K562 (cell line): ENCODE data around the gene DIP2C. TPM values are rescaled to one million over a fixed set of nuclear protein-coding genes. Genes with fewer than 3 reads are reported as not detected.

Source experiments
- ATAC-seq: fragments of 200-7000 bp; cut with Tn5 transposase; 3 replicates; pipeline ENCODE4 v1.9.1; 2020; ENCODE audit warnings: moderate library complexity
- BruUV-seq: library from RNA; stranded (reverse); fragments of 400-500 nt; replicated peaks from 2 replicates; lab custom pipeline; 2021; lab: Mats Ljungman, UMichigan
- CTCF ChIA-PET: fragments of 300-600 bp; formaldehyde crosslinking; extraction: SDS; loops from one replicate; lab custom pipeline; 2021; ENCODE audit warnings: low intra/inter-chr PET ratio; lab: Yijun Ruan, JAX
- POLR2A ChIA-PET: fragments of 300-600, 350-650 bp; sonication (Branson Sonifier 250); formaldehyde crosslinking; extraction: SDS; loops from one replicate; lab custom pipeline; 2021; ENCODE audit warnings: antibody characterized with exemption, inconsistent platforms; lab: Yijun Ruan, JAX
- DNase-seq, 4 experiments: peaks; one replicate each; pipeline versions ENCODE4 v3.0.0 to v3.0.0-alpha.2; 2011 to 2018; ENCODE audit warnings: low spot score in 3 of 4, mixed read lengths in 3 of 4; ENCODE audit errors: extremely low read depth in 1 of 4
- FAIRE-seq: peaks from 2 replicates; lab custom pipeline; 2011; peaks lifted over from hg19 to GRCh38; lab: Jason Lieb, UNC
- H2AFZ ChIP-seq: 2 replicates; pipeline ENCODE4 v1.6.0; 2011; ENCODE audit warnings: low read depth, low read length, control low read depth, inconsistent platforms
- H3K27ac ChIP-seq: fragments of 200-600 bp; 3 replicates; pipeline ENCODE4 v1.8.0; 2011; ENCODE audit warnings: low read depth, mild to moderate bottlenecking, control low read depth, inconsistent platforms, low read length, moderate library complexity, mixed read lengths; ENCODE audit errors: extremely low read depth
- H3K27me3 ChIP-seq, 2 experiments: fragments of 300-600 bp in 1 of 2; 2 replicates in 1 of 2; 3 replicates in 1 of 2; pipeline versions ENCODE4 v1.6.0 to v1.8.0; 2011; ENCODE audit warnings: inconsistent platforms in 2 of 2, low read length in 2 of 2, mild to moderate bottlenecking in 1 of 2, mixed read lengths in 1 of 2, moderate library complexity in 1 of 2; ENCODE audit not compliant: control insufficient read depth in 2 of 2, insufficient read depth in 2 of 2
- H3K36me3 ChIP-seq: fragments of 300-600 bp; 3 replicates; pipeline ENCODE4 v1.8.0; 2011; ENCODE audit warnings: mild to moderate bottlenecking, low read length, inconsistent platforms; ENCODE audit not compliant: control insufficient read depth, insufficient read depth
- H3K4me1 ChIP-seq, 2 experiments: fragments of 200-600 bp in 1 of 2; replicated peaks in 1 of 2; 2 replicates in 1 of 2; 3 replicates in 1 of 2; pipeline versions ENCODE4 v1.5.1 to v1.8.0; 2011; ENCODE audit warnings: inconsistent platforms in 2 of 2, low read length in 2 of 2, mild to moderate bottlenecking in 1 of 2, mixed read lengths in 1 of 2, moderate library complexity in 1 of 2; ENCODE audit not compliant: control insufficient read depth in 2 of 2, insufficient read depth in 2 of 2
- H3K4me2 ChIP-seq: 2 replicates; pipeline ENCODE4 v1.6.1; 2011; ENCODE audit warnings: low read length, control low read depth, inconsistent platforms, mixed read lengths; ENCODE audit not compliant: insufficient read depth
- H3K4me3 ChIP-seq: fragments of 200-600 bp; sonication (generic), shearing (Covaris generic); 2 replicates; pipeline ENCODE4 v1.5.1; 2016; ENCODE audit warnings: control low read depth, inconsistent platforms
- H3K79me2 ChIP-seq: fragments of 200-600 bp; 3 replicates; pipeline ENCODE4 v1.8.0; 2011; ENCODE audit warnings: low read length, inconsistent platforms; ENCODE audit not compliant: control insufficient read depth, insufficient read depth
- H3K9ac ChIP-seq, 2 experiments: 2 replicates each; pipeline versions ENCODE4 v1.6.0 to v1.6.1; 2011; ENCODE audit warnings: low read depth in 2 of 2, low read length in 2 of 2, control low read depth in 1 of 2, inconsistent platforms in 1 of 2, mild to moderate bottlenecking in 1 of 2, mixed read lengths in 1 of 2; ENCODE audit not compliant: insufficient read depth in 1 of 2
- H3K9me1 ChIP-seq: one replicate; pipeline ENCODE4 v1.6.0; 2011; ENCODE audit warnings: inconsistent platforms, mild to moderate bottlenecking, low read length, moderate library complexity; ENCODE audit not compliant: control insufficient read depth, insufficient read depth
- H3K9me3 ChIP-seq: replicated peaks from 2 replicates; pipeline ENCODE4 v1.5.1; 2011; ENCODE audit warnings: low read depth, low read length, inconsistent platforms; ENCODE audit not compliant: control insufficient read depth, insufficient read depth
- H4K20me1 ChIP-seq: replicated peaks from 2 replicates; pipeline ENCODE4 v1.6.1; 2011; ENCODE audit warnings: low read length, inconsistent platforms, mixed read lengths; ENCODE audit not compliant: control insufficient read depth, insufficient read depth
- ARID2 ChIP-seq: fragments of 450-650 bp; IDR thresholded peaks from 2 replicates; pipeline ENCODE4 v1.6.1; 2017; ENCODE audit warnings: antibody characterized with exemption, mild to moderate bottlenecking
- GABPB2 ChIP-seq: fragments of 250-450 bp; sonication (Bioruptor Pico); conservative IDR thresholded peaks from 2 replicates; pipeline ENCODE4 v1.5.1; 2021; ENCODE audit warnings: mild to moderate bottlenecking
- HMGN3 ChIP-seq: IDR thresholded peaks from 2 replicates; pipeline ENCODE4 v1.6.1; 2011; ENCODE audit warnings: borderline replicate concordance, low read depth, mild to moderate bottlenecking, mixed read lengths, low read length; ENCODE audit not compliant: insufficient read length; ENCODE audit errors: extremely low read depth
- MXI1 ChIP-seq: IDR thresholded peaks from 2 replicates; pipeline ENCODE4 v1.6.1; 2011; ENCODE audit warnings: low read depth, mild to moderate bottlenecking, improper control_type of control experiment, low read length
- PML ChIP-seq: IDR thresholded peaks from 2 replicates; pipeline ENCODE4 v1.6.1; 2012; ENCODE audit warnings: low read length, inconsistent platforms
- SIN3A ChIP-seq, 2 experiments: fragments of 150-350 bp in 1 of 2; IDR thresholded peaks; 2 replicates each; pipeline ENCODE4 v1.6.1; 2011 to 2016; ENCODE audit warnings: borderline replicate concordance in 2 of 2, low read depth in 2 of 2, low read length in 2 of 2, mild to moderate bottlenecking in 2 of 2, moderate library complexity in 2 of 2; ENCODE audit not compliant: control insufficient read depth in 1 of 2
- SUPT5H ChIP-seq: fragments of 450-650 bp; IDR thresholded peaks from 2 replicates; pipeline ENCODE4 v1.6.1; 2016
- XRCC4 ChIP-seq: IDR thresholded peaks from one replicate; pipeline ENCODE4 v1.6.1; 2011; ENCODE audit not compliant: insufficient read depth, insufficient read length; ENCODE audit errors: extremely low read depth
- XRCC5 ChIP-seq: fragments of 200-400 bp; formaldehyde crosslinking; IDR thresholded peaks from 2 replicates; pipeline ENCODE4 v1.6.1; 2017; ENCODE audit warnings: low read depth, mild to moderate bottlenecking, low read length
- YY1 ChIP-seq, 3 experiments: IDR thresholded peaks; 2 replicates each; pipeline ENCODE4 v1.6.1; 2011; ENCODE audit warnings: low read length in 2 of 3, mild to moderate bottlenecking in 2 of 3, moderate library complexity in 2 of 3, borderline replicate concordance in 1 of 3, control low read depth in 1 of 3, low read depth in 1 of 3; ENCODE audit not compliant: insufficient read depth in 3 of 3, insufficient replicate concordance in 2 of 3, control insufficient read depth in 1 of 3, insufficient read length in 1 of 3; ENCODE audit errors: extremely low read depth in 1 of 3
- ZFPM2 ChIP-seq: fragments of 250-450 bp; sonication (Bioruptor Pico); IDR thresholded peaks from 2 replicates; pipeline ENCODE4 v1.5.1; 2022; ENCODE audit warnings: mild to moderate bottlenecking
- ZNF444 ChIP-seq: fragments of 250-450 bp; sonication (Bioruptor Pico); IDR thresholded peaks from 2 replicates; pipeline ENCODE4 v1.4.0; 2020; ENCODE audit warnings: mild to moderate bottlenecking, moderate library complexity
- ZZZ3 ChIP-seq: fragments of 450-650 bp; IDR thresholded peaks from 2 replicates; pipeline ENCODE4 v1.6.1; 2016; ENCODE audit warnings: antibody characterized with exemption, mild to moderate bottlenecking, moderate library complexity
- WGBS: fragments of 100-300 bp; shearing (Covaris generic); methylation state at CpG from one replicate; pipeline ENCODE4 v1.1.6; 2016; ENCODE audit warnings: low coverage, mixed read lengths; ENCODE audit not compliant: insufficient coverage; ENCODE audit errors: missing lambda C conversion rate; 5-methylcytosine and 5-hydroxymethylcytosine counted together
- in situ Hi-C: fragments of 300-500 bp; cut with MboI; formaldehyde crosslinking; loops from 4 replicates; pipeline ENCODE4 v1.15.0; 2018; ENCODE audit warnings: inconsistent platforms, mixed read lengths
- intact Hi-C: fragments of 100-400 bp; cut with micrococcal nuclease; formaldehyde crosslinking; loops from 2 replicates; pipeline ENCODE4 v1.14.2; 2022
- polyA plus RNA-seq, 8 experiments: library from polyadenylated mRNA; depleted of rRNA in 4 of 8; stranded (reverse) in 5 of 8; unstranded in 3 of 8; fragments of >200 nt; fragmentation: Nextera tagmentation in 2 of 8; fragmentation: Illumina TruSeq in 1 of 8; extraction: Ambion mirVana in 2 of 8; extraction: Trizol in 1 of 8; gene quantifications; 2 replicates each; pipeline versions ENCODE4 v1.2.1 to v1.2.3, GENCODE V29; 2011 to 2014; ENCODE audit warnings: inconsistent platforms in 1 of 8, missing spikeins in 1 of 8
- total RNA-seq, 7 experiments: library from RNA; depleted of rRNA in 6 of 7; stranded (reverse); fragments of >200 nt in 6 of 7; fragmentation: Illumina TruSeq in 2 of 7; extraction: Trizol in 2 of 7; gene quantifications; 2 replicates each; pipeline versions ENCODE4 v1.2.1 to v1.2.3, GENCODE V29; 2011 to 2021; ENCODE audit warnings: low replicate concordance in 1 of 7
- TF ChIP-seq, protein P1 (sequence below): fragments of 450-650 bp; IDR thresholded peaks from 2 replicates; pipeline ENCODE4 v1.6.1; 2016; ENCODE audit warnings: low read depth, mild to moderate bottlenecking, moderate library complexity
- TF ChIP-seq, protein P2 (sequence below): IDR thresholded peaks from 2 replicates; pipeline ENCODE4 v1.6.1; 2011; ENCODE audit not compliant: insufficient read length; ENCODE audit errors: extremely low read depth

DIP2C gene
- total and polyA plus RNA-seq, 9 of the 15 experiments (the other 6 are each of a cell fraction or from before 2014, with no cell fraction given), result 0.01 TPM; not detected in 8

DNA sequence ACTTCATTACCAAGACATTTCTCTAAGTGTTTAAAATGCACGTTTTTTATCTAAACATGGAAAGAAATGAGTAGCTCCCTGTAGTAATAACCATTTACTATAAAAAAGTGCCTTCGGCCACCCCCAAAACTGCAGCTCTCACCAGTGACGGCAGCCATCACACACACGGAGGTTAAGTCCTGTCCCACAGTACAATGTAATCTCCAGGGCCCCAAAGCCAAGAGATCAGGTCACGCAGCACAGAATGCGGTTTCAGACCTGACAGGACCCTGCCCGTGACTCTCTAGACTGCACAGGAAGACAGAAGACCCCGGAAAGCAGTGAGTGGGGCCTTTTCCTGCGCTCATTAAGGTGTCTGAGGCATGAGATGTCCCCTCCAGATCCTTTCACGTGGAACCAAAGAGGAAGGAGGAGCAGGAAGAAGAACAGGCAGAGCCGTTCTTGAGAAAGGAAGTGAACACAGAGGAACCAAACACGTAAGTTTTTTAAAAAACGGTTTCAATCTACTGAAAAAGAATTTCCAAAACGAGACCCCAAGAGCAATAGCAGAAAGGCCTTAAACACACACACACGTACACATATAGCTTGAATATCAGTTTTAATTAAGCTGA, 428.5 kb downstream of the DIP2C start:
- no peak overlapping the region for H3K4me3 ChIP-seq
- H2AFZ ChIP-seq, result peak overlapping the region; percentile 49
- no peaks in the 10 kb centered on the region for H3K79me2 ChIP-seq
- FAIRE-seq (no peak), ATAC-seq (no peak; the same call in 2 of the 3 replicates), DNase-seq (no peak)
- H3K4me2 ChIP-seq, result no peak overlapping the region
- no peaks in the 10 kb centered on the region for H3K4me1 ChIP-seq
- 3% methylated on average over 14 of the region's 15 CpGs for WGBS
- no peaks in the 10 kb centered on the region for H4K20me1 ChIP-seq
- ChIA-PET CTCF (no interaction called here), POLR2A (no interaction called here)
- no peak overlapping the region for H3K9ac ChIP-seq
- BruUV-seq, result no TSS peak
- in situ Hi-C loops (no loop called here), intact Hi-C loops (no loop called here)
- H3K9me1 ChIP-seq, result no peaks in the 10 kb centered on the region
- no peaks in the 10 kb centered on the region for H3K36me3 ChIP-seq
- H3K27me3 ChIP-seq, result peaks cover 14 to 25% of the 10 kb centered on the region in 2 experiments
- no peak overlapping the region for H3K27ac ChIP-seq
- 0 out of 2 replicates have a peak, but pooled peaks cover 1% of the 10 kb centered on the region for H3K9me3 ChIP-seq
- no peak for TF ChIP-seq SIN3A (IDR thresholded peaks at IDR 0.05; ENCODE audit: borderline replicate concordance in 2 of 2, control insufficient read depth in 1 of 2, low read depth in 2 of 2, low read length in 2 of 2)
- no peak for TF ChIP-seq GABPB2 (CRISPR knock-in tag)
- no peak for TF ChIP-seq ZZZ3
- TF ChIP-seq ZNF444, result no peak
- no peak for TF ChIP-seq ARID2
- TF ChIP-seq, protein P1, sequence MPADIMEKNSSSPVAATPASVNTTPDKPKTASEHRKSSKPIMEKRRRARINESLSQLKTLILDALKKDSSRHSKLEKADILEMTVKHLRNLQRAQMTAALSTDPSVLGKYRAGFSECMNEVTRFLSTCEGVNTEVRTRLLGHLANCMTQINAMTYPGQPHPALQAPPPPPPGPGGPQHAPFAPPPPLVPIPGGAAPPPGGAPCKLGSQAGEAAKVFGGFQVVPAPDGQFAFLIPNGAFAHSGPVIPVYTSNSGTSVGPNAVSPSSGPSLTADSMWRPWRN, result no peak
- no peak for TF ChIP-seq XRCC4
- TF ChIP-seq, protein P2, sequence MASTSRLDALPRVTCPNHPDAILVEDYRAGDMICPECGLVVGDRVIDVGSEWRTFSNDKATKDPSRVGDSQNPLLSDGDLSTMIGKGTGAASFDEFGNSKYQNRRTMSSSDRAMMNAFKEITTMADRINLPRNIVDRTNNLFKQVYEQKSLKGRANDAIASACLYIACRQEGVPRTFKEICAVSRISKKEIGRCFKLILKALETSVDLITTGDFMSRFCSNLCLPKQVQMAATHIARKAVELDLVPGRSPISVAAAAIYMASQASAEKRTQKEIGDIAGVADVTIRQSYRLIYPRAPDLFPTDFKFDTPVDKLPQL, result no peak
- no peak for TF ChIP-seq ZFPM2
- no peak for TF ChIP-seq MXI1
- TF ChIP-seq PML, result no peak
- no peak for TF ChIP-seq YY1 (IDR thresholded peaks at IDR 0.05; ENCODE audit: borderline replicate concordance in 1 of 3, control insufficient read depth in 1 of 3, extremely low read depth in 1 of 3, insufficient read depth in 3 of 3, insufficient read length in 1 of 3, insufficient replicate concordance in 2 of 3, low read depth in 1 of 3, low read length in 2 of 3)
- no peak for TF ChIP-seq SUPT5H
- no peak for TF ChIP-seq HMGN3
- no peak for TF ChIP-seq XRCC5
